ENCODE results near the gene PRPF38B.

DNA sequence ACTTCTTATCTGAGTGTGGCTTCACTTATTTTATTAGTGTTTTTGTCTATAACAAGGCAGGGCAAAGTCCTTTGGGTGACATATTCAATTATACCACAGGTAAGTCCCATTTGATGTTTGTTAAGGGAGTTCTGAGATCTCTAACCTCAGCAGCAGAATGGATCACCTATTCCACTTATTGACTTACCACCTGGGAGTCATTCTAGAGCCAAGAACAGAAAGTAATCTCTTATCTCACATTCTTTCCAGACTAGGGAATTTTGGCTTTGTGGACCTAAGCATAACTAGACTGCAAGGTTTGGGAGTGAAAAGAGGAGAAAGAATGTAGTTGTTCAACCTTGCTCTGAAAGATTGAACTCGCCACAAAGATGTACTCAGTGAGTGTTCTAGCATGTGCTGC, 33.8 kb downstream of the PRPF38B start:
- no peak for TF ChIP-seq POLR2A (IDR thresholded peaks at IDR 0.05)
- TF ChIP-seq, protein P1, sequence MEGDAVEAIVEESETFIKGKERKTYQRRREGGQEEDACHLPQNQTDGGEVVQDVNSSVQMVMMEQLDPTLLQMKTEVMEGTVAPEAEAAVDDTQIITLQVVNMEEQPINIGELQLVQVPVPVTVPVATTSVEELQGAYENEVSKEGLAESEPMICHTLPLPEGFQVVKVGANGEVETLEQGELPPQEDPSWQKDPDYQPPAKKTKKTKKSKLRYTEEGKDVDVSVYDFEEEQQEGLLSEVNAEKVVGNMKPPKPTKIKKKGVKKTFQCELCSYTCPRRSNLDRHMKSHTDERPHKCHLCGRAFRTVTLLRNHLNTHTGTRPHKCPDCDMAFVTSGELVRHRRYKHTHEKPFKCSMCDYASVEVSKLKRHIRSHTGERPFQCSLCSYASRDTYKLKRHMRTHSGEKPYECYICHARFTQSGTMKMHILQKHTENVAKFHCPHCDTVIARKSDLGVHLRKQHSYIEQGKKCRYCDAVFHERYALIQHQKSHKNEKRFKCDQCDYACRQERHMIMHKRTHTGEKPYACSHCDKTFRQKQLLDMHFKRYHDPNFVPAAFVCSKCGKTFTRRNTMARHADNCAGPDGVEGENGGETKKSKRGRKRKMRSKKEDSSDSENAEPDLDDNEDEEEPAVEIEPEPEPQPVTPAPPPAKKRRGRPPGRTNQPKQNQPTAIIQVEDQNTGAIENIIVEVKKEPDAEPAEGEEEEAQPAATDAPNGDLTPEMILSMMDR (IDR thresholded peaks at IDR 0.05) = no peak

Measured in thyroid gland (tissue), 4 donors.